HT-29 (cell line): ENCODE results near the gene PSME2. TPM values are rescaled to one million over a fixed set of nuclear protein-coding genes. Genes with fewer than 3 reads are reported as not detected.

Source experiments
- DNase-seq: peaks from one replicate; pipeline ENCODE4 v3.0.0-alpha.2; 2015; ENCODE audit warnings: low spot score
- total RNA-seq: library from RNA; depleted of rRNA; stranded (reverse); fragments of >200 nt; shearing (Covaris generic); gene quantifications from 2 replicates; pipeline ENCODE4 v1.2.3, GENCODE V29; 2014

PSME2 gene
- total RNA-seq, 1 experiment from 2014 or later: 210 TPM

DNA sequence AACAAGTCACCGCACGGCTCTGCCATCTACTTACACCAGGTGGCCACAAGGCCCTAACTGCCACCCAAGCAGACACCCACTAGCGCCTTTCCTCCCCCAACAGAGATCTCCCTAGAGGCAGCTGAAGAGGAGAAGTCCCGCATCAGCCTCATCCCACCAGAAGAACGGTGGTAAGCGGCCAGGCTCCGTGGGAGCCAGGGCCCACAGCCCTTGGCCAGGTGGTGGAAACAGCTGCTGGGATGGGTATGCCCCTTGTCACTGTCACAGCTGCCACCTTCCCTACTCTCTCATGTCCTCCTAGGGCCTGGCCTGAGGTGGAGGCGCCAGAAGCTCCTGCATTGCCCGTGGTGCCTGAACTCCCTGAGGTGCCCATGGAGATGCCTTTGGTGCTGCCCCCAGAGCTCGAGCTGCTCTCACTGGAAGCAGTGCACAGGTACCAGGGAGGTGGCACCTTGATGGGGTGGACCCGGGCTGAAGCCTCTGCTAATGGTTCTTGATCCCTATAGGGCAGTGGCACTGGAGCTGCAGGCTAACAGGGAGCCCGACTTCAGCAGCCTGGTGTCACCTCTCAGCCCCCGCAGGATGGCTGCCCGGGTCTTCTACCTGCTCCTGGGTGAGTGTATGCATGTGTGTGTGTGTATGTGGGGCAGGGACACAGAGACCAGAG lies 33.0 kb upstream of the PSME2 start:
- DNase-seq: no peak

DNA sequence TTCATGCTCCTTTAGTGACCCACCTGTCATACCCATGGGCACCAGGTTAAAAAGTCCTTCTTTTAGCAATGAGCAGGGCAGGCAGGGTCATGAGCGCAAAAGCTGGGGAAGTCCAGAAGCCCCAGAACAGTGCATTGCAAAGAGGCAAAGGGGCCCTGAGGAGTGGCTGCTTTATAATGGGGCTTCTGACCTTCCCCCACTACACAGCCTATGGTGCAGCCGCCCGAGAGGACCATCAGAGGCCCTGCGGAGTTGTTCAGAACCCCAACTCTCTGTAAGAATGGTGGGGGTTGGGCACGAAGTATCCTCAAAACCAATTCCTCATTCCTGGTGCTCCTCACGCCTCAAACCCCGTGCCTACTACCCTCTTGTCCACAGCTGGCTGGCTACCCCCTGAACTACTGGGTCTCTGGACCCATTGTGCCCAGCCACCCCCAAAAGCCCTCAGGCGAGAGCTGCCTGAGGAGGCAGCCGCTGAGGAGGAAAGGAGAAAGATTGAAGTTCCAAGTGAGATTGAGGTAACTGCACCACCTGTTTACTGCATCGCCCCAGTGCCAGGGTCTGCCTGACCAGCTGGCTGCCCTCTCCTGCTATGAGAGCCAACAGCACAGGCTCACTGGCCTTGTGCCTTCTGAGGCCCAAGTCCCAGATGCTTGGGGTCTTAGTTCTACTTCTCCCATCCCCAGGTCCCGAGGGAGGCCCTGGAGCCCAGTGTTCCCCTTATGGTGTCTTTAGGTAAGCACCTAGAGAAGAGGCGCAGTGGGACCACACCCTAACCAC lies 32.2 kb upstream of the PSME2 start:
- no peak for DNase-seq

- no peak for DNase-seq
Observed at GRCh38 chr14:24177891-24178290, 31.5 kb upstream of the PSME2 start.

GRCh38 chr14:24177041-24177825 lies 30.8 kb upstream of the PSME2 start:
- no peak for DNase-seq

DNA sequence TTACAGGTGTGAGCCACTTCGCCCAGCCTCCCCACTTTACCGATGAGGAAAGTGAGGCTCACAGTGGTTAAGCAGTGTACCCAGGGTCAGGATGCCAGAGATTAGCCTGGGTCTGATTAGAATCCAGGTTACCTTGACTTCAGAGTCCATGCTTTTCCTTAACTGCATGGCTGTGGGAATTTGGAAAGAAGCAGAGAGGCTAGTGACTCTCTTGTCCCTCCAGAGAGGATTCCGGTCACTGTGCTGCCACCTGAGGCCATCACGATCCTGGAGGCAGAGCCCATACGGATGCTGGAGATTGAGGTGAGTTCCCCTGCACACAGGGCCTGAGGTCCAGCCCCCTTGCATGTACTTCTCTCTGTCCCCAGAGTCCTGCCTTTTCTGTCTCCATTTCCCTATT lies 30.2 kb upstream of the PSME2 start:
- no peak for DNase-seq

DNA sequence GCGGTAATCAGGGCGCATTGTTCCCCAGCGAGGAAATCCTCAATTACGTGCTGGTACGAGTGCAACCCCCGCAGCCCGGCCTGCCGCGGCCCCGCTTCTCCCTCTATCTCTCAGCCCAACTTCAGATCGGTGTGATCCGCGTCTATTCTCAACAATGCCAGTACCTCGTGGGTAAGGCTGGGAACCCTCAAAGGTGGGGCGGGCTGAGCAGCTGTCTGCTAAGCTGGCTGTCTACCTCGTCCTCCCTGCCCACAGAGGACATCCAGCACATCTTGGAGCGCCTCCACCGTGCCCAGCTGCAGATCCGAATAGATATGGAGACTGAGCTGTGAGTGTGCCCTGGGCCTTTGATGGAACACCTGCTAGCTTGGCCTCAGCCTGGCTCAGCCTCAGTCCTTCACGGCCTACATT lies 26.5 kb upstream of the PSME2 start:
- DNase-seq: no peak

GRCh38 chr14:24172261-24172860 lies 26.0 kb upstream of the PSME2 start:
- DNase-seq: no peak

- DNase-seq: no peak
Observed at GRCh38 chr14:24171422-24172260, 25.2 kb upstream of the PSME2 start, which contains the start of gene REC8. Gene REC8 (plus strand): TSS chr14:24172080. CDS start chr14:24172553, 473 bp downstream.

GRCh38 chr14:24167469-24168114 lies 21.2 kb upstream of the PSME2 start:
- no peak for DNase-seq

- no peak for DNase-seq
Observed at GRCh38 chr14:24165785-24166184, 19.4 kb upstream of the PSME2 start.

- no peak for DNase-seq
Observed at GRCh38 chr14:24164518-24164991, 18.1 kb upstream of the PSME2 start.

DNA sequence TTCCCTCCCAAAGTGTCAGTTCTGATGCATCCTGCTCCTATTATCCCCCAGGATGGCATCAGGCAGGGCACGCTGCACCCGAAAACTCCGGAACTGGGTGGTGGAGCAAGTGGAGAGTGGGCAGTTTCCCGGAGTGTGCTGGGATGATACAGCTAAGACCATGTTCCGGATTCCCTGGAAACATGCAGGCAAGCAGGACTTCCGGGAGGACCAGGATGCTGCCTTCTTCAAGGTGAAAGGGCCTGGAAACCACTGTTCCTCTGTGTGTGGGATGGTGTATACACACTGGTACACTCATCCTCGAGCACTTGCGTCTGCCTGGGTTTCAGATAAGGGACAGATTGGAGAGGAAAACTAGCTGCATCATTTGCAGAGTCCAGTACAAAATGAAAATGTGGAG lies 15.7 kb upstream of the PSME2 start:
- DNase-seq: no peak

DNA sequence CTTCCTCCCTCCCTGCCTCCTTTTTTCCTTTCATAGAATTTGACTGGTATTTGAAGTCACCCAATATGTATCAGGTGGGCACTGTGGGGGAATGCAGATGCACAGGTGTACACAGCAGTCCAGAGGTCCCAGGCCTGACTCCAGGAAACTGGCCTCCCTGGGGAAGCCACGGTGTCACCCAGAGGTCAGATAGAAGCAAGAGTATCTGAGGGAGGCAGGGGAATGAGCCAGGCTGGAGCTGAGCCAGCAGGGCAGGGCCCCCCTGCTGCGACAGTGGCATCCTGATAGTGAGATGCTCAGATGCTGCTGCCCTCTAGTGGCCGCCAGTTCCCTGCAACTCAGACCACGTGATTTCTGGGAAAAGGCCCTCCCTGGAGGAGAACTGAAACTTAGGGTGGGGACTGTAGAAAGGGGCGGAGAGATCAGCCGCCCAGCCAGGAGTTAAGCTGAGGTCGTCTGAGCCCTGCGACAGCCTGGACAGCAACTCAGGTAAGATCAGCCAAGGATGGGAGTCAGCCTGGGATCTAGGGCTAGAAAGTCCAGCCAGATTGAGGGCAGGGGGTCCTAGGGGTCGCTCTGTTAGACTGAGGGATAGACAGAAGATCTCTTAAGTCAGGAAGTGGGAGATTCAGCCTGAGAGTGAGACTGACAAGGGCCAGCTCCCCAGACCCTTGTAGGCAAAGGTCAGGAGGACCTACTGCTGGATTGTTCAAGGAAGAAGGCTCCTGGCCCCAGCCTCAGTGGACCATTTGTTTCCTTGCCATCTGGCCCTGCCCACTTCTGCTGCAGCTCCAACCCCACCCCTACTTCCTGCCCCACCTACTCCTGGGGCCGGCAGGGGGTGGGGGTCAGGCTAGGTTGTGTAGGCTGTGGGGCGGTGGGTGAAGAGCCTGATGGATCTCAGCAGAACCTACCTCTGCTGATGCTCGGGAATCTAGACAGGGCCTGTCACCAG lies 14.7 kb upstream of the PSME2 start, which contains the start of gene IRF9:
Gene IRF9 (plus strand): TSS at position 416 of the 955 bp plus-strand sequence. CDS start 880 bp downstream, outside the sequence.
- DNase-seq: peak; percentile 93

DNA sequence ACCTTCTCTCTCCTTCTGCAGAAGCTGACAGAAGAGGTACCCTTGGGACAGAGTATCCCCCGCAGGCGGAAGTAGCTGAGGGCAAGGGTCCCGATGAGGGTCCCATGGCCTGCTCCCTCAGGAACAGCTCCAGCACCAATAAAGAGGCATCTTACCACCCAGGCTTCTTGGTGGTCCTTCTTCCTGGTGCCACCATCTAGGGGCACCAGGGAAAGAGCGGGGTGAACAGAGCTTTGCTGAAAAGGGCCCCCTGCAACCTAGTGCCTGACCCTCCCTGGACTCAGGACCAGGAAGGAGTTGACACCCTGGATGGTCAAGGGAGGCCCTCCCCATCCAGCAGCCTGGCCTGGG lies 14.1 kb upstream of the PSME2 start:
- no peak for DNase-seq

DNA sequence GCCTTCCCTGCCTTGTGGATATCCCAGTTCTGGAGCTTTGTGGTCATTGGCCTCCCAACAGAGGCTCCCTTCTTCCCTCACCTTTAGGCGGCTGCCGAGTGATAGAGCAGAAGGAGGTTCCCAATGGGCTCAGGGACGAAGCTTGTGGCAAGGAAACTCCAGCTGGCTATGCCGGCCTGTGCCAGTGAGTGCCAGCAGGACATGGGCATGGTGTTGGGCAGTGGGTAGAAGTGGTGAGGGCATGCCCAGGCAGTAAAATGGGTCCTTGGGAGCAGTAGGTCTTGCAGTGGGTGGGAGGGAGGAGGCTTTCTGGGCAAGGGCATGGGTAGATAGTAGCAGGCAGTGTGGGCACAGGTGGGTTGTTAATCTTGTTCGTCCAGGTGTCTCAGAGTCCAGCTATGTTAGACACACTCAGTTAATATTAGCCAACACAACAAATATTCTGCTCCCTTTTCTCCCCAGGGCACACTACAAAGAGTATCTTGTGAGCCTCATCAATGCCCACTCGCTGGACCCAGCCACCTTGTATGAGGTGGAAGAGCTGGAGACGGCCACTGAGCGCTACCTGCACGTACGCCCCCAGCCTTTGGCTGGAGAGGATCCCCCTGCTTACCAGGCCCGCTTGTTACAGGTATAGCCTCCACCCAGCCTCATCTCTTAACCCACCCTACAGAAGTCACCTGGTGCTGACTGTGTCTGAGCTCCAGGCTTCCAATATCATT lies 13.5 kb upstream of the PSME2 start:
- no peak for DNase-seq

DNA sequence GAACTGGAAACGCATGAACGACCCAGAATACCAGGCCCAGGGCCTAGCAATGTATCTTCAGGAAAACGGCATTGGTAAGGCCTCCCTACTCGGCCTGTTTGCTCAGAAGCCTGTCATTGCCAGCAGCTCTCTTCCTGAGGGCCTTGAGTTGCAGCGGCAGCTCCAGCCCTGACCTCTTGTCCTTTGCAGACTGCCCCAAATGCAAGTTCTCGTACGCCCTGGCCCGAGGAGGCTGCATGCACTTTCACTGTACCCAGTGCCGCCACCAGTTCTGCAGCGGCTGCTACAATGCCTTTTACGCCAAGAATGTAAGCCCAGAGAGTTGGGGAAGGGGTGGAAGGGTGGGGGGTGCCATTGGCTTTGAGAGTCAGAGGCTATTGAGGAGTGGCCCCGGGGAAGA lies 10.9 kb upstream of the PSME2 start:
- no peak for DNase-seq

GRCh38 chr14:24156840-24157239 lies 10.4 kb upstream of the PSME2 start:
- DNase-seq: no peak

DNA sequence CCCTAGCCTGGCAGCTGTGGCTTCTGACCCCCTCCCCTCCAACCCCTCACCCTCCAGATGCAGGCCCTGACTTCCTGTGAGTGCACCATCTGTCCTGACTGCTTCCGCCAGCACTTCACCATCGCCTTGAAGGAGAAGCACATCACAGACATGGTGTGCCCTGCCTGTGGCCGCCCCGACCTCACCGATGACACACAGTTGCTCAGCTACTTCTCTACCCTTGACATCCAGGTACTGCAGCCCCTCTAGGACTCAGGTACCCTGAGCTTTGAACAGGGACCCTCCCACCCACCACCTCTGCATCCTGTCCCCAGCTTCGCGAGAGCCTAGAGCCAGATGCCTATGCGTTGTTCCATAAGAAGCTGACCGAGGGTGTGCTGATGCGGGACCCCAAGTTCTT lies 8.7 kb upstream of the PSME2 start:
- no peak for DNase-seq
